GM12801 (cell line): ENCODE data around the gene BICRAL.

ENCODE experiments used
- CTCF ChIP-seq: IDR thresholded peaks from one replicate; pipeline ENCODE4 v1.5.1; 2011; ENCODE audit warnings: control low read depth; ENCODE audit not compliant: insufficient read length; ENCODE audit errors: extremely low read depth

Gene BICRAL

GRCh38 chr6:42914546-42914945 lies 132.7 kb downstream of the BICRAL start:
- no peak for TF ChIP-seq CTCF

DNA sequence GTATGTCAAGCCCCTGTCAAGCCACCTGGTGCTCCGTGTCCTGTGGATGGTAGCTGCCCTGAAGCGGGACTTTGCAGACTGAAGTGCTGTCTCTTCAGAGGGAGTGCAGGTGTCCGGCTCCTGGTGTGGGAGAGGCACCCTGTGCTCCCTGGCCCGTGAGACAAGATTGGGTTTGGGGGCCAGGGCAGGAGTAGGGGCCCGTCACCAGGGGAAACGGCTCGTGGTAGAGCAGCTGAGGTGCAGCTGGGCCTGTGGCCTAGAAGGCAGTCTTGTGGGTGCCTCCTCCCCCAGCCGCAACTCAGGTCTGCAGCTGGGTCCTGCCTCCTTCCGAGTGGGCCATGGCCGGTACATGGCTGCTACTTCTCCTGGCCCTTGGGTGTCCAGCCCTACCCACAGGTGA lies 133.9 kb downstream of the BICRAL start, which contains the start of gene PTCRA:
PTCRA (plus strand) TSS at position 322 of the 400 bp plus-strand sequence; CDS start at position 339, 17 bp downstream.
- TF ChIP-seq CTCF, result no peak

GRCh38 chr6:42916288-42916687 lies 134.4 kb downstream of the BICRAL start:
- TF ChIP-seq CTCF, result no peak
